Neural cell (in vitro differentiated cells): ENCODE data around the gene NPSR1.

Experiments
- EP300 ChIP-seq: fragments of 450-650 bp; conservative IDR thresholded peaks from 2 replicates; pipeline ENCODE4 v1.6.1; 2014; ENCODE audit warnings: antibody characterized with exemption, mild to moderate bottlenecking, moderate library complexity; ENCODE audit not compliant: poor library complexity, severe bottlenecking
- EZH2 ChIP-seq: fragments of 200-600, 300-800 bp; shearing (Covaris generic), sonication (generic); IDR thresholded peaks from 2 replicates; pipeline ENCODE4 v1.6.1; 2014; ENCODE audit warnings: antibody characterized with exemption, low read length, borderline replicate concordance, mild to moderate bottlenecking; ENCODE audit not compliant: insufficient read depth, poor library complexity, severe bottlenecking
- POLR2AphosphoS5 ChIP-seq: IDR thresholded peaks from 2 replicates; pipeline ENCODE4 v1.6.1; 2012
- SMC3 ChIP-seq: fragments of 450-650 bp; conservative IDR thresholded peaks from 2 replicates; pipeline ENCODE4 v1.6.1; 2014; ENCODE audit warnings: antibody characterized with exemption, mild to moderate bottlenecking, moderate library complexity; ENCODE audit not compliant: poor library complexity
- TF ChIP-seq, protein P1 (sequence below): fragments of 450-650 bp; IDR thresholded peaks from 2 replicates; pipeline ENCODE4 v1.5.1; 2014; ENCODE audit warnings: antibody characterized with exemption, mild to moderate bottlenecking, moderate library complexity; ENCODE audit not compliant: poor library complexity, severe bottlenecking

DNA sequence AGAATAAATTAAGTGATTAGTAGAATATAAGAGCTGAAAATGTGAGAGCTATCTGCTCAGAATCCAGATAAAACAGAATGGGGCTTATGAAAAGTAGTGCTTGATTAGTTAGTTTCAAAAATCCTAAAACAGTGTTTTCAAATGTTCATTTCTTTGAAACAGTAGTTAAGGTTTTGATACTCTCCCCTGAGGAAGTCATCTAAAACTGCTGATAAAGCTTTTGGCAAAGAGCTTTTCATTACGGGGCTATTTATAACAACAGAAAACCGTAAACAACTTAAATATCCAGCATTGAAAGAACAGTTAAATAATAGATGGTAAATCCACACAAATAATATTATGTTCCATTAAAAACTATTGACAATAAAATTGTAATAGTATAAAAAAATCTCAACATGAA lies 77.5 kb downstream of the NPSR1 start:
- no peak for TF ChIP-seq SMC3
- TF ChIP-seq, protein P1, sequence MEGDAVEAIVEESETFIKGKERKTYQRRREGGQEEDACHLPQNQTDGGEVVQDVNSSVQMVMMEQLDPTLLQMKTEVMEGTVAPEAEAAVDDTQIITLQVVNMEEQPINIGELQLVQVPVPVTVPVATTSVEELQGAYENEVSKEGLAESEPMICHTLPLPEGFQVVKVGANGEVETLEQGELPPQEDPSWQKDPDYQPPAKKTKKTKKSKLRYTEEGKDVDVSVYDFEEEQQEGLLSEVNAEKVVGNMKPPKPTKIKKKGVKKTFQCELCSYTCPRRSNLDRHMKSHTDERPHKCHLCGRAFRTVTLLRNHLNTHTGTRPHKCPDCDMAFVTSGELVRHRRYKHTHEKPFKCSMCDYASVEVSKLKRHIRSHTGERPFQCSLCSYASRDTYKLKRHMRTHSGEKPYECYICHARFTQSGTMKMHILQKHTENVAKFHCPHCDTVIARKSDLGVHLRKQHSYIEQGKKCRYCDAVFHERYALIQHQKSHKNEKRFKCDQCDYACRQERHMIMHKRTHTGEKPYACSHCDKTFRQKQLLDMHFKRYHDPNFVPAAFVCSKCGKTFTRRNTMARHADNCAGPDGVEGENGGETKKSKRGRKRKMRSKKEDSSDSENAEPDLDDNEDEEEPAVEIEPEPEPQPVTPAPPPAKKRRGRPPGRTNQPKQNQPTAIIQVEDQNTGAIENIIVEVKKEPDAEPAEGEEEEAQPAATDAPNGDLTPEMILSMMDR = no peak
- TF ChIP-seq EZH2 = no peak
- TF ChIP-seq EP300 = no peak
- TF ChIP-seq POLR2AphosphoS5 = no peak
